GM13977 (cell line): ENCODE results near the gene ALKBH6.

ENCODE experiments used
- DNase-seq: peaks from one replicate; pipeline ENCODE4 v3.0.0; 2012; ENCODE audit warnings: low spot score
- CTCF ChIP-seq: IDR thresholded peaks from 2 replicates; pipeline ENCODE4 v1.5.1; 2012; ENCODE audit warnings: mild to moderate bottlenecking, control low read depth; ENCODE audit not compliant: insufficient read depth; ENCODE audit errors: extremely low read depth, missing control alignments
- in situ Hi-C: fragments of 300-500 bp; cut with MboI; formaldehyde crosslinking; loops from one replicate; pipeline ENCODE4 v1.12.0; 2022; ENCODE audit warnings: low sequenced_read_pairs, low pct_unique_long_range_greater_than_20kb, mixed read lengths, inconsistent platforms; ENCODE audit not compliant: unreplicated experiment

ALKBH6 gene

DNA sequence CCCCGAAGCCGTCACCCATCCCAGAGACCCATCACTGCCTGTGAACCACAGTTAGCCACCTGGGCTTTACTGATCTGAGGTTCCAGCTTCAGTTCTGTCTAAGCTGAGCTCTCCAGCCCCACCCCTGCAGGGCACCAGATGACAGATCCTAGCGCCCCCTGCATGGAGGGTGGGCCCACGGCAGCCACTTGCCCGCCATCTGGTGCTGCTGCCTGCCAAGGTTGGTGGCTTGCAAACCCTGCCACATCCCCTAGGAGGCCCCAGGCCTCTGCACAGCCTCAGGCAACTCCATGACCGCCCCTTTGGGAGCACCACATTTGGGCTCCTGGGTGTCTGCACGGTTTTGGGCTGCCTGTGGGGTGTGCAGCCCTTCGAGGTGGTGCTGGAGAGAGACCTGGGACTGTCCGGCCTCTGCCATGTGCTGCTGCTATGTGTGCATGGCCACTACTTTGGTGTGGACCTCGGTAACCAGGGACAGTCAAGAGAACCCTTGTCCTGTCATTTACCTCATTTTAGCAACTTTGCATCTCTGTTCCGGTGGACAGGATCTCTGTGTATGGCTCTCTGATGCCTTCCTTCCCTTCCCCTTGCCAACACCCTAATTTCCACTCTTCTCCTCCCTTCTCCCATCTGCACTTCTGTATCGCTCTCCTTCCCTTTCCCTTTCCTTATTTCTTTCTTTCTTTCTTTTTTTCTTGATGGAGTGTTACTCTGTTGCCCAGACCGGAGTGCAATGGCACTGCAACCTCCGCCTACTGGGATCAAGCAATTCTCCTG lies 36.4 kb downstream of the ALKBH6 start:
- no peak for DNase-seq
- in situ Hi-C loops, result no loop called here
- TF ChIP-seq CTCF, result peak; percentile 30

DNA sequence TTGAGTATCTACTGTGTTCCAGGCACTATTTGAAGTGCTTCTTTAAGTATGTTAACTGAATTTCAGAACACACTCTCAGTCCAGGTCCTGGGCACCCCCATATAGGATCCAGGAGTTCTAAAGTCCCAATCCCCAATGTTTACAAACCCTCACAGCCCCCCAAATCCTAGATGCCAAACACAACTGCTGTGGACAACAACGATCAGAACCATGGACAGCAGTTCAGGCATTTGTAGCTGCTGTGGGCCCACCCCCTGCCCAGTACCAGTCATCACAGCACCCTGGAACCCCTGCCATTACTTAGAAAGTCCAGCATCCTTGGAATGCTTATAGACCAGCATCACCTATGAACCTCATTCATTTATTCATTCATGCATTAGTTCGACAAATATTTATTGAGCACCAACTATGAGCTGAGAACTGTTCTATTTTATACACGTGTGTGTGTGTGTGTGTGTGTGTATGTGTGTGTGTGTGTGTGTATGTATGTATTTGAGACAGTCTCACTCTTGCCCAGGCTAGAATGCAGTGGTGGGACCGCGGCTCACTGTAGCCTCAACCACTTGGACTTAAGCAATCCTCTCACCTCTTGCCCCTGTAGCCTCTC lies 38.3 kb downstream of the ALKBH6 start:
- in situ Hi-C loops, result no loop called here
- no peak for TF ChIP-seq CTCF
- no peak for DNase-seq

GRCh38 chr19:35973487-35973886 lies 40.5 kb downstream of the ALKBH6 start:
- DNase-seq, result no peak
- TF ChIP-seq CTCF, result no peak
- in situ Hi-C loops, result no loop called here

DNA sequence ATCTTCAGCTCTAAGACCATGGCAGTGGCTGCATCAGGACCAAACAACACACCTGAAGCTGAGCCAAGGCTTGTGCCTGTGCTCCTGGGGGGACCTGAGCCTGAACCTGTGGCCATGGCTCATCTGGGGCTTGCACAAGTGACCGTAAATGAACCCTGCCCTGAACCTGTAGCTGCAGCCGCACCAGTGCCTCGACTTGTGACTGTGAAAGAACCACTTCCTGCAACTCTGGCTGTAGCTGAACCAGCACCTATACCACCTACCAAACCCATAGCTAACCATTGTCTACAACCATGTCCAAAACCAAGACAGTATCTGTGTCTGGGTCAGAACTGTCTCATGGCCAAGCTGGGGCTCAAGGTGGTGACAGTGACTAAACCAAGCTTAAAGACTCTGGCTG lies 47.2 kb downstream of the ALKBH6 start:
- no peak for DNase-seq
- TF ChIP-seq CTCF, result no peak
- in situ Hi-C loops, result no loop called here

- in situ Hi-C loops, result no loop called here
- TF ChIP-seq CTCF, result no peak
- DNase-seq, result no peak
Measured at GRCh38 chr19:35963514-35963913, 50.5 kb downstream of the ALKBH6 start.

- in situ Hi-C loops, result no loop called here
- TF ChIP-seq CTCF, result no peak
- no peak for DNase-seq
Measured at GRCh38 chr19:35960432-35960972, 53.5 kb downstream of the ALKBH6 start.
